Neural crest cell (in vitro differentiated cells): Measurements from ENCODE around the gene ST3GAL2. TPM values are rescaled to one million over a fixed set of nuclear protein-coding genes. Genes with fewer than 3 reads are reported as not detected.

Source experiments
- DNase-seq: peaks from one replicate; pipeline ENCODE4 v3.0.0; 2021; ENCODE audit warnings: low read depth, mixed read lengths, low spot score
- H3K27ac Mint-ChIP-seq: one replicate; pipeline ENCODE4 v1.8.0; 2021; ENCODE audit warnings: mild to moderate bottlenecking, mixed read lengths; ENCODE audit not compliant: unreplicated experiment
- H3K27me3 Mint-ChIP-seq: 2 replicates; pipeline ENCODE4 v1.8.0; 2021; ENCODE audit warnings: low read depth, mild to moderate bottlenecking, mixed read lengths
- H3K36me3 Mint-ChIP-seq: 2 replicates; pipeline ENCODE4 v1.8.0; 2021; ENCODE audit warnings: low read depth, mild to moderate bottlenecking, mixed read lengths
- H3K4me1 Mint-ChIP-seq: 2 replicates; pipeline ENCODE4 v1.8.0; 2021; ENCODE audit warnings: mixed read lengths
- H3K4me3 Mint-ChIP-seq: one replicate; pipeline ENCODE4 v1.8.0; 2021; ENCODE audit warnings: mild to moderate bottlenecking, mixed read lengths
- H3K9me3 Mint-ChIP-seq: 2 replicates; pipeline ENCODE4 v1.8.0; 2021; ENCODE audit warnings: mixed read lengths
- CTCF ChIP-seq: fragments of 200-600 bp; sonication (generic); conservative IDR thresholded peaks from 2 replicates; pipeline ENCODE4 v1.5.0; 2021; ENCODE audit warnings: antibody characterized with exemption, mild to moderate bottlenecking
- long read RNA-seq: library from polyadenylated mRNA; unstranded; transcript quantifications from one replicate; pipeline ENCODE4 v2.0.0, GENCODE V29; 2020
- total RNA-seq: library from RNA; stranded (reverse); gene quantifications from 2 replicates; pipeline ENCODE4 v1.2.1, GENCODE V29; 2021

ST3GAL2 gene
- total RNA-seq: 37.5 and 41.8 TPM in 2 replicates
- long read RNA-seq, full-length matches to known transcripts: 2 of 3 reads
- long read RNA-seq, partial matches to known transcripts: 0 of 3 reads
- long read RNA-seq, other reads (novel, unspliced or antisense): 1 of 3 reads

DNA sequence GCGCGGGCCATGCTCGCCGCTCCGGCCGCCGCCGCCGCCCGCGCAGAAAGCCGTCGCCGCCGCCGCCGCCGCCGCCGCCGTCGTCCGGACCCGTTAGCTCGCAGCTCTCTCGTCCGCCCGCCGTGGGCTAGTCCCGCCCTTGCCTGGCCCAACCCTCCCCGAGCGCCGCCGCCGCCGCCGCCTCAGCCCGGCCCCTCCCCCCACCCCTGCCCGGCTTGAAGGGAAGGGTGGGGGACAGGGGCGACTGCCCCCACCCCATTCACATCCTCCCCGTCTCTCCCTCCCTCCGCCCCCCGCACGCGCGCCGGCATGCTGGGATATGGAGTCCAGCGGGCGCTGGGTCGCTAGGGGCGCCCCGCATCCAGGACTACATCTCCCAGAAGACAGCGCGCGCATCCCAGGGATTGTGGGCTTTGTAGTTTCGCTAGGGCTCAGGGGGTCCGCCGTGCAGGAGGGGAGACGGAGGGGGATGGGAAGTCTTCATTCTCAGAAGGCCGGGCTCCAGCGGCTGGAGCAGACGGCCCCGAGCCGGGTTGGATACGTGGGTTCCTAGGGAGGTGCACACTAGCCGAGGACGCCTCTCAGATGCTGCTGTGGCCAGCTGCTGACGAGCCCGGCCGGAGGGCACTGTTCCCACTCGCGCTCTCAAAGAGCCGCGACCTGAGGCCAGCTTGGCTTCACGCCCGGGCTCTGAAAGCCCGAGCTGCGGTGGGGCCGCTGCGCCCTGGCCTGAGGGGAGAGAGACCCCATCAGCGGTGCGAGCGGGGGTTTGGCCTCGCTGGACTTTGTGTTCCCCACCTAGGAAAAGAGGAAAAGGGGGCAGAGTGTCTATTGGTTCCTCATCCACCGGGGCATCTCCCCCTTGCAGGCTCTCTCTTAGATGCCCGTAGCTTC is at the start of gene ST3GAL2:
ST3GAL2 (minus strand) TSS at position 132 of the 894 bp plus-strand sequence. CDS start 40,570 bp downstream, outside the sequence.
- peak; percentile 93 for DNase-seq
- Mint-ChIP-seq H3K27me3 (no peaks in the 10 kb centered on the region), H3K9me3 (no peaks in the 10 kb centered on the region), H3K27ac (peak within 1 kb of the TSS; percentile 92), H3K36me3 (no peaks in the 10 kb centered on the region), H3K4me1 (peaks cover 41% of the 10 kb centered on the region), H3K4me3 (peak within 1 kb of the TSS; percentile 96)
- TF ChIP-seq CTCF: no peak

DNA sequence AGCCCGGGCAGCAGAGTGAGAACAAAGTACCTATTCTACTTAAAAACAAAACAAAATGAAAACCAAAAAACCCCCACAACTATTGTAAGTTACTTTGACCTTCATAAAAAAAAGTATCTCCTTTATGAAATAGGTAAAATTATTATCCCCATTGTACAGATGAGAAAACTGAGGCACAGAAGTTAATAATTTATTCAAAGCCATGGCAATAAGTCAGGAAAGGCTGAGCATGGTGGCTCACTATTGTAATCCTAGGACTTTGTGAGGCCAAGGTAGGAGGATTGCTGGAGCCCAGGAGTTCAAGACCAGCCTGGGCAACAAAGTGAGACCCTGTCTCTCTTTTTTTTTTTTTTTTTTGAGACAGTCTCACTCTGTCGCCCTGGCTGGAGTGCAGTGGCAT is 46.0 kb upstream of the ST3GAL2 start:
- Mint-ChIP-seq H3K4me3 (no peak overlapping the region), H3K27ac (no peak overlapping the region), H3K4me1 (no peaks in the 10 kb centered on the region), H3K36me3 (peaks cover 3% of the 10 kb centered on the region), H3K27me3 (no peaks in the 10 kb centered on the region), H3K9me3 (no peaks in the 10 kb centered on the region)
- TF ChIP-seq CTCF: no peak
- no peak for DNase-seq

GRCh38 chr16:70483426-70483825 is 44.5 kb upstream of the ST3GAL2 start:
- no peak for DNase-seq
- H3K36me3 Mint-ChIP-seq: peaks cover 3% of the 10 kb centered on the region
- H3K27ac Mint-ChIP-seq: no peak overlapping the region
- no peak for TF ChIP-seq CTCF
- H3K9me3 Mint-ChIP-seq: no peaks in the 10 kb centered on the region
- no peak overlapping the region for H3K4me3 Mint-ChIP-seq
- no peaks in the 10 kb centered on the region for H3K27me3 Mint-ChIP-seq
- H3K4me1 Mint-ChIP-seq: no peaks in the 10 kb centered on the region

DNA sequence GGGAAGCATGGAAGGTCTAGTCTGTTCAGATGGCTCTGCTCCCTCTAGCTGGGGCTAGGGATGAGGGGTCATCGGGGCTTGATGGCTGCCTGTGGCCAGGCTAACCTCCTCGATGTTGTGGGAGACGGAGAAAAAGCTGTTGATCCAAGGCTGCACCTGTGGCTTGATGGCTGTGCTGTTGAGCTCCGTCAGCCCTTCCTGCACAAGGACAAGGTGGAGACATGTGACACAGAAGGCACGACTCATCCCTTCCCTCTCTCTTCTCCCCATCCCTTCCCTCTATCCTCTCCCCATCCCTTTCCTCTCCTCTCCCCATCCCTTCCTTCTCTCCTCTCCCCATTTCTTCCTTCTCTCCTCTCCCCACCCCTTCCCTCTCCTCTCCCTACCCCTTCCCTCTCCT is 43.7 kb upstream of the ST3GAL2 start:
- Mint-ChIP-seq H3K4me3 (no peak overlapping the region), H3K27ac (no peak overlapping the region), H3K36me3 (peaks cover 3% of the 10 kb centered on the region), H3K27me3 (no peaks in the 10 kb centered on the region), H3K4me1 (no peaks in the 10 kb centered on the region), H3K9me3 (no peaks in the 10 kb centered on the region)
- DNase-seq: no peak
- no peak for TF ChIP-seq CTCF

GRCh38 chr16:70481929-70482536 is 43.1 kb upstream of the ST3GAL2 start:
- TF ChIP-seq CTCF: no peak
- Mint-ChIP-seq H3K9me3 (no peaks in the 10 kb centered on the region), H3K4me1 (no peaks in the 10 kb centered on the region), H3K36me3 (peaks cover 3% of the 10 kb centered on the region), H3K4me3 (no peak overlapping the region), H3K27me3 (no peaks in the 10 kb centered on the region), H3K27ac (no peak overlapping the region)
- DNase-seq: no peak
